Fibroblast of the aortic adventitia (primary cell): ENCODE data around the gene CPS1. TPM values are rescaled to one million over a fixed set of nuclear protein-coding genes. Genes with fewer than 3 reads are reported as not detected.

Source experiments
- DNase-seq: peaks from one replicate; pipeline ENCODE4 v3.0.0-alpha.2; 2010; ENCODE audit warnings: low read depth
- H3K4me3 ChIP-seq: 2 replicates; pipeline ENCODE4 v1.5.1; 2011; ENCODE audit warnings: low read depth, mild to moderate bottlenecking, control low read depth, low read length, moderate library complexity
- total RNA-seq: library from RNA; depleted of rRNA; stranded (reverse); fragments of >200 nt; gene quantifications from 2 replicates; pipeline ENCODE4 v1.2.3, GENCODE V29; 2012; ENCODE audit warnings: low replicate concordance
- TF ChIP-seq, protein P1 (sequence below): IDR thresholded peaks from 2 replicates; pipeline ENCODE4 v1.5.1; 2011; ENCODE audit warnings: mild to moderate bottlenecking, low read length, control low read depth, inconsistent platforms; ENCODE audit not compliant: insufficient read depth

The CPS1 gene
- total RNA-seq, 1 donor = 35.7 TPM

DNA sequence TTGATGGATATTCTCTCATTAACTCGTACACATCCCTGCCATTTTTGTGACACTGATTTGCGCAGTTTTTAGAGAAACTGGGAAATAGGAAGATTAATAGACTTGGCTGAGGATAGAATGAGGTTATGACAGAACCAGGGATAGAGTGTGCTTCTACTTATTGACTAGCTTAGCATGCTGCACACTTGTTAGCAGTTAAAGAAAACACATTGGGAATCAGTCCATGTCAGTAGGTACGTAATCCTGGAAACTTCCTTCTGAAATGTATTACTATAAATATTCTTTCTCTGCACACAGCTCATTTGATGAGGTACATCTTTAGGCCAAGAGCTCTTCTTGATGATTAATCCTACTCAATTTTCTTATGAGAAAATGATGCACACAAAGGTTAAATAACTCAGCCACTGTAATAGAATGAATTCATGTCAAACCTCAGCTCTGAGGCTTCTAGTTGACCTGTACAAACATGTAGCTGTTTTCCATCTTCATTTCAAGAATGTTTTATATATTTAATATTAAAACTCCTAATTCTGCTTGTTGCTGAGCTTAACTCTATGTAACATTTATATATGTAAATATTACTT lies 12.3 kb upstream of the CPS1 start:
- TF ChIP-seq, protein P1, sequence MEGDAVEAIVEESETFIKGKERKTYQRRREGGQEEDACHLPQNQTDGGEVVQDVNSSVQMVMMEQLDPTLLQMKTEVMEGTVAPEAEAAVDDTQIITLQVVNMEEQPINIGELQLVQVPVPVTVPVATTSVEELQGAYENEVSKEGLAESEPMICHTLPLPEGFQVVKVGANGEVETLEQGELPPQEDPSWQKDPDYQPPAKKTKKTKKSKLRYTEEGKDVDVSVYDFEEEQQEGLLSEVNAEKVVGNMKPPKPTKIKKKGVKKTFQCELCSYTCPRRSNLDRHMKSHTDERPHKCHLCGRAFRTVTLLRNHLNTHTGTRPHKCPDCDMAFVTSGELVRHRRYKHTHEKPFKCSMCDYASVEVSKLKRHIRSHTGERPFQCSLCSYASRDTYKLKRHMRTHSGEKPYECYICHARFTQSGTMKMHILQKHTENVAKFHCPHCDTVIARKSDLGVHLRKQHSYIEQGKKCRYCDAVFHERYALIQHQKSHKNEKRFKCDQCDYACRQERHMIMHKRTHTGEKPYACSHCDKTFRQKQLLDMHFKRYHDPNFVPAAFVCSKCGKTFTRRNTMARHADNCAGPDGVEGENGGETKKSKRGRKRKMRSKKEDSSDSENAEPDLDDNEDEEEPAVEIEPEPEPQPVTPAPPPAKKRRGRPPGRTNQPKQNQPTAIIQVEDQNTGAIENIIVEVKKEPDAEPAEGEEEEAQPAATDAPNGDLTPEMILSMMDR = no peak
- no peak for DNase-seq

DNA sequence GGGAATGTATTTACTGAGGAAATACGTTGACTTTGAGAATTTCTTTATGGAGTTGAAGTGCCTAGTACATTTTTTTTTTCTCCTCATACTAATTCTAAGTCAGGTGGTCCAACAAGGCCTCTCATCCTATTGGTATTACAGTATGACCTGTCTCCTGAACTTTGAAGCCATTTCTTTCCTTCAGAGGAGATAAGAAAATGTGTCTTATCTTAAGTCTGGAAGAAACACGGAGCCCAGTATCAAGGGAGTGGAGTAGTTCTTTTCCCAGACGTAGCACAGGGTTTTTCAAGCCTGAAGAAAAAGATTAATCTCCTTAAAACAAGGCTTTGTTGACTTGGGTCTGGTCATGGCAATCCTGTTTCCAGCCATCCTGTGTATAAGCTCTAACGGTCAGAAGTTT lies 11.6 kb upstream of the CPS1 start:
- TF ChIP-seq, protein P1 = no peak
- no peak overlapping the region for H3K4me3 ChIP-seq
- no peak for DNase-seq

More for the DNA sequence above, 12.3 kb upstream of the CPS1 start:
- H3K4me3 ChIP-seq = no peak overlapping the region

DNA sequence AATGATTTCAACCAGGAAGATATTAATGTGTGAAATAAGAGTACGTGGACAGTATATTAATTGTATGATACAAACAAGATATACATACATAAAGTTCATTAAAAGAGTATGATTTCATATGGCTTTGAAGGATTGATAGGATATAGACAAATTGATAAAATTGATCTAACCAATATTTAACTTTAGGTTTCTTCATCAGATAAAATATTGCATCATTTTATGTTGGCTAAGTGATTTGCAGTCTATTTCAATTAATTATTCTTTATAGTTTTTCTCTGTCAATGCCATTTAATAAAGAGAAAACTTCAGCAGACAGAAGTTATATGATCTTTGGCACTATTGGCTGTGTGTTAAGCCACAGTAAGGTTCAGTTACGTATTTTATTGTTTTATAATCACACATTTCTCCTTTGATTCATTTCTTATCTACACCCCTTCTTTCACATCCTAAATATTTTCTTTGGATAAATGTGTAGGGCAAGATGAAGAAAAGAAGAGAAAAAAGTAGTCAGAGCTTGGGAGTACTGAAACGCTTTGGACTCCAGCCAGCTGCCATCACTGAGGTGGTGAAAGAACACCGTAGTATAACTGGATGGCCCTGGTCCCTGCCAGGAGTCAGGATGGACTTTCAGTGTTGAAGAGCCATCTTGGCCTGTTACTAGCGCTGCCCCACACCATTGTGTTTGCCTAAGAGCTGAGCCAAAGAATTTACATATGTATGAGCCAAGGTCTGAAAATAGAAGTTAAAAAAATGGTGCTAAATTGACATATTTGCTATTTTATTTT lies 9.8 kb upstream of the CPS1 start:
- DNase-seq = peak; percentile 48
- TF ChIP-seq, protein P1 = no peak
- H3K4me3 ChIP-seq = no peak overlapping the region

DNA sequence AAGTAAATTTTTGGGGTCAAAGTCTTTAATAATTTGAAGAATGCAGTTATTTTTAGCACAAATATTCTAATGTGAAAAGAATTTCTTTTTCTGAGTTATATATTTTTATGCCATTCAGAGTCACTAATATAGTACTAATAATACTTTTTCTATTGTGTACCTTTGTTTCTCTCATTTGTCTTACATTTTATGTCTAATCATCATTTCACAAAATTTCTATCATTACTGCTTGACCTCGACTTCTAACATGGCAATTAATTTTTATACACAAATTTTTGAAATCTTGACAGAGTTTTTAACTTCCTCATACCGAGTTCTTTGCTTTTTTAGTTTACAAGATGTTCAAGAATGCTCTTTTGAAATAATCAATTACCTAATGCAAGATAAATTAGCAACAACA lies 8.4 kb upstream of the CPS1 start:
- no peak overlapping the region for H3K4me3 ChIP-seq
- no peak for DNase-seq
- TF ChIP-seq, protein P1 = no peak

DNA sequence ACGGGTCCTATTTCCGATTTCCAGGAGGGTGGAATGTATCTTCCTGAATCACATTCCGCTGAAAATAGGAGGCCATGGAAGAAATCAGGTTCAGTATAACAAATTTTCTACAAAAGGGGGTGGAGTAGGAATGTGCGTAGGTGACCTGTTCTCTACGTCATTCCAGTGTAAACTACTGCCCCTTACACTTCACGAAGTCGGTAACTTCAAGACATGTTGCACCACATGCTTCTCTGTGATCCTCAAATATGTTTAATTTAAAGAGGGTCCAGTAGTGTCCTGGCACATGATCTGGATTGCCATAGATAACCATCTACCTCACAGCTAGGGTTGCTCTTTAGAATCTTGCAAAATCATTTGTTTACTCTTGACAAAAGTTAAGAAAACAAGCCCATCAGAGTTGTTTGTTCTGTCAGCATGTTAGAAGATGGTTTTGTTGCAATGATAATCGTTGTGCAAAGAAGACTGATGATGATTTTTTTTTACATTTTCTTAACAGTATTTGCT lies 7.5 kb upstream of the CPS1 start:
- no peak for DNase-seq
- H3K4me3 ChIP-seq = no peak overlapping the region
- TF ChIP-seq, protein P1 = no peak

DNA sequence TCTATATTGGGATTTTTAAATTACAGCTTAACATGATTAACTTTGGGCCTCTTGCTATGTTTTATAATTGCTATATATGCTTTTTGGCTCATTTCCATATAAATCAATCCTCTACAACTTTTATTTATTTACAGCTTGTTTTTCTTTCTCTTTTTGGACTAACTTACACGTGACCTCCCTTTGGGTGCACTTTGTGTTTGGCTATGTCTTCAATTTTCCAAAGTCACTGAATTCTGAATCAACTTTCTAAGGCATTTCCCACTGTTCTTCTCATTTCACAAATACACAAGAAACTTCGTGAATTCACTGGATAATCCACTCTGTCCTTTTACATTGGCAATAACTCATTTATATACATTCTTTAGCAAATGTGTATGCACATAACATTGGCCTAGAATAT lies 5.4 kb upstream of the CPS1 start:
- TF ChIP-seq, protein P1 = no peak
- H3K4me3 ChIP-seq = no peak overlapping the region
- no peak for DNase-seq
